ENCODE data around the gene CEP72.

CEP72 gene

DNA sequence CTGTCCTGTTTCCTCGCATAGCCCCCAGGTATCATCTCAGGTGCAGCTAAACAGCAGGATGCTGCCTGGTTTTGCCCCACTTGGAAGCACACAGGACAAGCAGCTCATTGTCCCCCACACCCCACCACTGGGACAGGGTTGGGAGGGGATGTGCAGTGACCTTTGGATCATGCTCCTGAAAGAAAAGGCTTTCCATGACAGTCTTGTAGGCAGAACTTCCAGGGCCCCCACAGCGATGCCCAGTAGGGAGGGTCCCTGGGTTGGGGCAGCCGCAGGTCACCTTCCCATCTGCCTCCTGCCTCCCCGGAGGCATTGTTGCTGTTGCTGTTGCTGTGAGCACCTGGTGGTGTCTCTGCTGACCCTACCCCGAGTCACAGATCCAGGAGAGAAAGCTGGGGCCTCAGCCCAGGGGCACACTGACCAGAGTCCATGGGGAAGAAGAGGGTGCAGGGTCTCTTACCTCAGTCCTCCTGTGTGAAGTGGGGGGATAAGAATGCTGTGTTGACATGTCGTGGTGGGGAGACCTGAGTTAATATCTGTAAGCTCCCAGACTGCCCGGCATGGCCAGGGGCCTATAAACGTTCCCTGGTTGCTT, 8.5 kb downstream of the CEP72 start:
- DNase-seq (ENCODE audit: extremely low read depth, low read depth) = no peak
- H3K4me3 ChIP-seq (replicated peaks; ENCODE audit: low read depth, low read length) = no peak overlapping the region
- TF ChIP-seq CTCF (IDR thresholded peaks at IDR 0.05; ENCODE audit: low read depth, low read length, missing control alignments) = no peak

- DNase-seq (ENCODE audit: extremely low read depth, low read depth) = no peak
- no peak overlapping the region for H3K4me3 ChIP-seq (replicated peaks; ENCODE audit: low read depth, low read length)
- TF ChIP-seq CTCF (IDR thresholded peaks at IDR 0.05; ENCODE audit: low read depth, low read length, missing control alignments) = no peak
Measured at GRCh38 chr5:621341-621761, 9.2 kb downstream of the CEP72 start.

GRCh38 chr5:622359-622758, 10.2 kb downstream of the CEP72 start:
- no peak for DNase-seq (ENCODE audit: extremely low read depth, low read depth)
- TF ChIP-seq CTCF (IDR thresholded peaks at IDR 0.05; ENCODE audit: low read depth, low read length, missing control alignments) = no peak
- no peak overlapping the region for H3K4me3 ChIP-seq (replicated peaks; ENCODE audit: low read depth, low read length)

DNA sequence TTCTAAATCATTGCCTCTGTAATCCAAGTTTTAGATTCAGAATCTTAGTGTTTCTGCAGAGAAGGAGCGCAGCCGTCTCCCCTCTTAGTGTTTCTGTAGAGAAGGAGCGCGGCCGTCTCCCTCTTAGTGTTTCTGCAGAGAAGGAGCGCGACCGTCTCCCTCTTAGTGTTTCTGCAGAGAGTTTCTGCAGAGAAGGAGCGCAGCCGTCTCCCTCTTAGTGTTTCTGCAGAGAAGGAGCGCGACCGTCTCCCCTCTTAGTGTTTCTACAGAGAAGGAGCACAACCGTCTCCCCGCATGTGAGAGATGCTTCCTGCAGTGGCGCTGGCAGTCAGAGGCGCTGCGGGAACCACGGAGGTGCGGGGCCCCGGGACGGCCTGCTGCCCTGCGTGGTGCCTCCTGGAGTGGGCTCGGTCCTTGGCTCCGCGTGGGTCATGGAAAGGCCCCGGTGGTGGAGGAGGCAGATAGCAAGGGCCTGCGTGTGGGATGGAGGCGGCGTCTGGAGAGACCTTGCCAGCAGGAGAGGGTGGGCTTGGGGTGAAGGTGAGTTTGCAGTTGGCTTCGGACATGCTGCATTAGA, 10.9 kb downstream of the CEP72 start:
- no peak for TF ChIP-seq CTCF (IDR thresholded peaks at IDR 0.05; ENCODE audit: low read depth, low read length, missing control alignments)
- no peak for DNase-seq (ENCODE audit: extremely low read depth, low read depth)
- H3K4me3 ChIP-seq (replicated peaks; ENCODE audit: low read depth, low read length) = no peak overlapping the region

DNA sequence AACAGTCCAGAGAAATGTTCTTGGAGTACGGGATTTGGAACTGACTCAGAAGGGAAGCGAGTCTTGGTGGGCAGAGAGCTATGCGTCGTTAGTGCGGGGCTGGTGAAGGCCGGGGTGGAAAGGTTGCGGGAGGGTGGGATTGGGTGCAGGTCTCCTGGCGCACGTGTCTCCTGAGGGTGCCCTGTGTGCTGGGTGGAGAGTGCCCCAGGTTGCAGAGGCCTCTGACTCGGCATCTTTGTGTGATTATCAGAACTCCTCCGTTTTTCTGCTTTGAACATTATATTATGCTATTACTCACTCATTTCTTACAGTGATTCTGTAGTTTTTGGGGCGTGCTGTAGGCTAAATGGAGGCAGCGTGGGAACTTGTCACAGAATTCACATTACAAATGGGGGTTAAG, 11.4 kb downstream of the CEP72 start:
- TF ChIP-seq CTCF (IDR thresholded peaks at IDR 0.05; ENCODE audit: low read depth, low read length, missing control alignments) = no peak
- no peak overlapping the region for H3K4me3 ChIP-seq (replicated peaks; ENCODE audit: low read depth, low read length)
- no peak for DNase-seq (ENCODE audit: extremely low read depth, low read depth)

- TF ChIP-seq CTCF (IDR thresholded peaks at IDR 0.05; ENCODE audit: low read depth, low read length, missing control alignments) = no peak
- no peak overlapping the region for H3K4me3 ChIP-seq (replicated peaks; ENCODE audit: low read depth, low read length)
- DNase-seq (ENCODE audit: extremely low read depth, low read depth) = no peak
Measured at GRCh38 chr5:624118-624950, 12.2 kb downstream of the CEP72 start.

Data from HFF-Myc (cell line).